ENCODE results near the gene LEMD1. TPM values are rescaled to one million over a fixed set of nuclear protein-coding genes. Genes with fewer than 3 reads are reported as not detected.
"Not testable (repeated sequence)": the region's sequence is repeated elsewhere in the genome, so short reads cannot be mapped to it uniquely, and the experiment has no call there.

The LEMD1 gene
- total and polyA plus RNA-seq, 2 donors (not counting 1 experiment from before 2014, with no cell fraction given), result not detected

- peaks cover 2% of the 10 kb centered on the region for H3K27me3 ChIP-seq (ENCODE audit: control insufficient read depth, insufficient read depth, low read length)
- H3K36me3 ChIP-seq (ENCODE audit: control insufficient read depth, insufficient read depth, low read length), result no peaks in the 10 kb centered on the region
- TF ChIP-seq CTCF (conservative IDR thresholded peaks at IDR 0.05 in 1 of 2, IDR thresholded peaks at IDR 0.05 in 1 of 2; ENCODE audit: low read depth in 1 of 2, low read length in 2 of 2), result no peak
- TF ChIP-seq EZH2 (IDR thresholded peaks at IDR 0.05; ENCODE audit: low read length, missing control alignments), result no peak
- H3K9ac ChIP-seq (ENCODE audit: insufficient read depth, low read length), result no peak overlapping the region
- H3K4me2 ChIP-seq (ENCODE audit: extremely low read depth, insufficient read depth, low read length), result no peak overlapping the region
- no peak overlapping the region for H3K27ac ChIP-seq (ENCODE audit: insufficient read depth, low read length)
- H4K20me1 ChIP-seq (ENCODE audit: control insufficient read depth, extremely low read depth, insufficient read depth, low read length), result no peaks in the 10 kb centered on the region
- no peaks in the 10 kb centered on the region for H3K79me2 ChIP-seq (ENCODE audit: control insufficient read depth, insufficient read depth, low read length)
- H2AFZ ChIP-seq (ENCODE audit: low read length), result no peak overlapping the region
- no peaks in the 10 kb centered on the region for H3K4me1 ChIP-seq (ENCODE audit: control insufficient read depth, extremely low read depth, insufficient read depth, low read length)
- H3K9me3 ChIP-seq (ENCODE audit: control insufficient read depth, insufficient read depth, low read depth, low read length), result no peaks in the 10 kb centered on the region
- H3K4me3 ChIP-seq (replicated peaks in 1 of 4; ENCODE audit: control extremely low read depth in 1 of 4, insufficient read depth in 1 of 4, low read depth in 3 of 4, low read length in 4 of 4), result no peak overlapping the region
- DNase-seq (ENCODE audit: low read depth in 2 of 2), result no peak
Observed at GRCh38 chr1:205391386-205391785, 30.5 kb downstream of the LEMD1 start.

DNA sequence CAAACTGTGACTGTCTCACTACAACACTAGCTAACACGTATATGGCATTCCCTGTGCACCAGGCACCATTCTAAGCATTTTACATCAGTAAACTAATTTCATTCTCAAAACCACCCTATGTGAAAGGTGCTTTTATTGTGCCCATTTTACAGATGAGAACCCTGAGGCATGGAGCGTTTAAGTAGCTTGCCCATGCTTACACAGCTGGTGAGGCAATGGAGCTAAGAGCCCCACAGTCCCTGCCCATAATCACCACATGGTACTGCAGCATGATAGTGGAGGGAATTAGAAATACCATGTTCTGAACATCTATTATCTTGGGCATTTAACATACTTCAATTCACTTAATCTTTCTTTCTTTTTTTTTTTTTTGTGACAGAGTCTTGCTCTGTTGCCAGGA is 34.0 kb downstream of the LEMD1 start:
- no peak overlapping the region for H3K27ac ChIP-seq (ENCODE audit: insufficient read depth, low read length)
- TF ChIP-seq EZH2 (IDR thresholded peaks at IDR 0.05; ENCODE audit: low read length, missing control alignments) (no peak), CTCF (conservative IDR thresholded peaks at IDR 0.05 in 1 of 2, IDR thresholded peaks at IDR 0.05 in 1 of 2; ENCODE audit: low read depth in 1 of 2, low read length in 2 of 2) (no peak)
- H4K20me1 ChIP-seq (ENCODE audit: control insufficient read depth, extremely low read depth, insufficient read depth, low read length), result no peaks in the 10 kb centered on the region
- H3K4me2 ChIP-seq (ENCODE audit: extremely low read depth, insufficient read depth, low read length), result no peak overlapping the region
- H3K9me3 ChIP-seq (ENCODE audit: control insufficient read depth, insufficient read depth, low read depth, low read length), result no peaks in the 10 kb centered on the region
- DNase-seq (ENCODE audit: low read depth in 2 of 2), result no peak
- H3K79me2 ChIP-seq (ENCODE audit: control insufficient read depth, insufficient read depth, low read length), result no peaks in the 10 kb centered on the region
- H3K4me1 ChIP-seq (ENCODE audit: control insufficient read depth, extremely low read depth, insufficient read depth, low read length), result no peaks in the 10 kb centered on the region
- no peak overlapping the region for H3K4me3 ChIP-seq (replicated peaks in 1 of 4; ENCODE audit: control extremely low read depth in 1 of 4, insufficient read depth in 1 of 4, low read depth in 3 of 4, low read length in 4 of 4)
- no peaks in the 10 kb centered on the region for H3K36me3 ChIP-seq (ENCODE audit: control insufficient read depth, insufficient read depth, low read length)
- H3K27me3 ChIP-seq (ENCODE audit: control insufficient read depth, insufficient read depth, low read length), result peaks cover 2% of the 10 kb centered on the region
- no peak overlapping the region for H3K9ac ChIP-seq (ENCODE audit: insufficient read depth, low read length)
- no peak overlapping the region for H2AFZ ChIP-seq (ENCODE audit: low read length)

DNA sequence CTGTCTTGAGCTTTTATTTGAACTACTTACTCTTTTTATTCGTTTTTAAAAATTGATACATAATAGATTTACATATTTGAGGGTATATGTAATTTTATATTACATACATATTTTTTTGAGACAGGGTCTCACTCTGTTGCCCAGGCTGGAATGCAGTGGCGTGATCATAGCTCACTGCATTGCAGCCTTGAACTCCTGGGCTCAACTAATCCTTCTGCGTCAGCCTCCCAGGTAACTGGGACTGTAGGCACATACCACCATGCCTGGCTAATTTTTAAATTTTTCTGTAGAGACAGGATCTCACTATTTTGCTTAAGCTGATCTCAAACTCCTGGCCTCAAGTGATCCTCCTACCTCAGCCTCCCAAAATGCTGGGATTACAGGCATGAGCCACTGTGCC is 38.9 kb downstream of the LEMD1 start:
- not testable (repeated sequence) for H3K4me3 ChIP-seq (replicated peaks in 1 of 4; ENCODE audit: control extremely low read depth in 1 of 4, insufficient read depth in 1 of 4, low read depth in 3 of 4, low read length in 4 of 4); H3K9me3 ChIP-seq (ENCODE audit: control insufficient read depth, insufficient read depth, low read depth, low read length); H3K4me2 ChIP-seq (ENCODE audit: extremely low read depth, insufficient read depth, low read length); H2AFZ ChIP-seq (ENCODE audit: low read length); H3K36me3 ChIP-seq (ENCODE audit: control insufficient read depth, insufficient read depth, low read length); H3K27ac ChIP-seq (ENCODE audit: insufficient read depth, low read length); H4K20me1 ChIP-seq (ENCODE audit: control insufficient read depth, extremely low read depth, insufficient read depth, low read length); H3K79me2 ChIP-seq (ENCODE audit: control insufficient read depth, insufficient read depth, low read length); H3K9ac ChIP-seq (ENCODE audit: insufficient read depth, low read length); DNase-seq (ENCODE audit: low read depth in 2 of 2); H3K27me3 ChIP-seq (ENCODE audit: control insufficient read depth, insufficient read depth, low read length); H3K4me1 ChIP-seq (ENCODE audit: control insufficient read depth, extremely low read depth, insufficient read depth, low read length)
